Loucy (cell line): ENCODE measurements around the gene ACSM5.
"Not testable (repeated sequence)": the region's sequence is repeated elsewhere in the genome, so short reads cannot be mapped to it uniquely, and the experiment has no call there.

Source experiments
- H2AFZ ChIP-seq: fragments of 200-600 bp; sonication (generic); 2 replicates; pipeline ENCODE4 v1.6.0; 2016; ENCODE audit warnings: antibody characterized with exemption, mild to moderate bottlenecking, low read length, moderate library complexity
- H3F3A ChIP-seq: fragments of 200-600 bp; 2 replicates; pipeline ENCODE4 v1.6.0; 2016; ENCODE audit warnings: antibody characterized with exemption, low read depth, mild to moderate bottlenecking
- H3K27me3 ChIP-seq: fragments of 200-600 bp; sonication (generic); 2 replicates; pipeline ENCODE4 v1.6.1; 2014; ENCODE audit warnings: low read length, mild to moderate bottlenecking; ENCODE audit not compliant: insufficient read depth, poor library complexity, severe bottlenecking
- H3K36me3 ChIP-seq: fragments of 200-600 bp; sonication (generic); 2 replicates; pipeline ENCODE4 v1.6.1; 2016; ENCODE audit warnings: low read length; ENCODE audit not compliant: insufficient read depth
- H3K4me1 ChIP-seq: fragments of 200-600 bp; sonication (generic); 2 replicates; pipeline ENCODE4 v1.5.1; 2014; ENCODE audit warnings: low read length, mild to moderate bottlenecking; ENCODE audit not compliant: insufficient read depth, poor library complexity, severe bottlenecking
- H3K4me2 ChIP-seq: fragments of 200-600 bp; sonication (generic); 2 replicates; pipeline ENCODE4 v1.6.0; 2014; ENCODE audit warnings: antibody characterized with exemption, low read length, low read depth, mild to moderate bottlenecking; ENCODE audit not compliant: poor library complexity, severe bottlenecking
- H3K4me3 ChIP-seq: fragments of 200-600 bp; sonication (generic); 2 replicates; pipeline ENCODE4 v1.5.1; 2014; ENCODE audit warnings: low read length, mild to moderate bottlenecking, mixed read lengths; ENCODE audit not compliant: poor library complexity, severe bottlenecking
- H3K79me2 ChIP-seq: fragments of 200-600 bp; sonication (generic); 2 replicates; pipeline ENCODE4 v1.6.1; 2014; ENCODE audit warnings: low read length; ENCODE audit not compliant: insufficient read depth
- H3K9ac ChIP-seq: fragments of 200-600 bp; sonication (generic); 2 replicates; pipeline ENCODE4 v1.6.0; 2014; ENCODE audit warnings: mild to moderate bottlenecking, low read depth, low read length, moderate library complexity; ENCODE audit not compliant: poor library complexity, severe bottlenecking
- H3K9me2 ChIP-seq: fragments of 200-600 bp; sonication (generic); replicated peaks from 2 replicates; pipeline ENCODE4 v1.6.1; 2016; ENCODE audit warnings: low read depth, low read length, mixed read lengths
- H3K9me3 ChIP-seq: fragments of 200-600 bp; sonication (generic); 2 replicates; pipeline ENCODE4 v1.6.1; 2014; ENCODE audit warnings: mild to moderate bottlenecking, antibody characterized with exemption, low read length, low read depth; ENCODE audit not compliant: insufficient read depth
- H4K20me1 ChIP-seq: fragments of 200-600 bp; sonication (generic); 2 replicates; pipeline ENCODE4 v1.6.0; 2014; ENCODE audit warnings: antibody characterized with exemption, low read length, mild to moderate bottlenecking; ENCODE audit not compliant: insufficient read depth, poor library complexity, severe bottlenecking
- CTCF ChIP-seq: fragments of 200-600 bp; sonication (generic); conservative IDR thresholded peaks from 2 replicates; pipeline ENCODE4 v1.5.1; 2014; ENCODE audit warnings: mild to moderate bottlenecking, antibody characterized with exemption, low read length
- EZH2phosphoT487 ChIP-seq: fragments of 200-600 bp; IDR thresholded peaks from 2 replicates; pipeline ENCODE4 v1.6.1; 2018; ENCODE audit warnings: antibody characterized with exemption, mild to moderate bottlenecking, moderate library complexity, borderline replicate concordance

The ACSM5 gene

GRCh38 chr16:20430948-20431347, 21.6 kb downstream of the ACSM5 start:
- Histone ChIP-seq H3K4me3 (no peak overlapping the region), H2AFZ (no peak overlapping the region), H3K9me3 (no peaks in the 10 kb centered on the region), H3F3A (no peaks in the 10 kb centered on the region), H3K36me3 (no peaks in the 10 kb centered on the region), H3K9me2 (no peaks in the 10 kb centered on the region), H3K79me2 (no peaks in the 10 kb centered on the region), H4K20me1 (no peaks in the 10 kb centered on the region), H3K4me1 (no peaks in the 10 kb centered on the region), H3K27me3 (no peaks in the 10 kb centered on the region), H3K9ac (no peak overlapping the region), H3K4me2 (no peak overlapping the region)
- TF ChIP-seq EZH2phosphoT487 (no peak), CTCF (no peak)

- H3K9me3 ChIP-seq, H3F3A ChIP-seq, H3K9me2 ChIP-seq, H3K4me1 ChIP-seq, H3K9ac ChIP-seq, H3K27me3 ChIP-seq, H3K36me3 ChIP-seq, H3K79me2 ChIP-seq, H2AFZ ChIP-seq, H3K4me2 ChIP-seq, H3K4me3 ChIP-seq, H4K20me1 ChIP-seq: not testable (repeated sequence)
Measured at GRCh38 chr16:20438950-20439349, 29.6 kb downstream of the ACSM5 start.

GRCh38 chr16:20439820-20440231, 30.5 kb downstream of the ACSM5 start:
- H3K9me2 ChIP-seq, H3K9ac ChIP-seq, H2AFZ ChIP-seq, H3K4me3 ChIP-seq, H4K20me1 ChIP-seq, H3F3A ChIP-seq, H3K4me2 ChIP-seq, H3K79me2 ChIP-seq, H3K27me3 ChIP-seq, H3K9me3 ChIP-seq, H3K36me3 ChIP-seq, H3K4me1 ChIP-seq: not testable (repeated sequence)

- H2AFZ ChIP-seq, H3K9me2 ChIP-seq, H3K27me3 ChIP-seq, H3K9me3 ChIP-seq, H3K4me3 ChIP-seq, H3K4me2 ChIP-seq, H3F3A ChIP-seq, H3K4me1 ChIP-seq, H3K9ac ChIP-seq, H3K79me2 ChIP-seq, H3K36me3 ChIP-seq, H4K20me1 ChIP-seq: not testable (repeated sequence)
Measured at GRCh38 chr16:20440731-20441130, 31.4 kb downstream of the ACSM5 start.

GRCh38 chr16:20441191-20441590, 31.9 kb downstream of the ACSM5 start:
- Histone ChIP-seq H3K4me3 (no peak overlapping the region), H3K4me2 (no peak overlapping the region), H3K79me2 (no peaks in the 10 kb centered on the region), H3K9me2 (no peaks in the 10 kb centered on the region), H4K20me1 (no peaks in the 10 kb centered on the region), H3K9me3 (no peaks in the 10 kb centered on the region), H2AFZ (no peak overlapping the region), H3K4me1 (no peaks in the 10 kb centered on the region), H3K27me3 (no peaks in the 10 kb centered on the region), H3K36me3 (no peaks in the 10 kb centered on the region), H3K9ac (no peak overlapping the region), H3F3A (no peaks in the 10 kb centered on the region)
- no peak for TF ChIP-seq EZH2phosphoT487
- TF ChIP-seq CTCF = no peak

- H2AFZ ChIP-seq, H4K20me1 ChIP-seq, H3K4me2 ChIP-seq, H3K4me3 ChIP-seq, H3K4me1 ChIP-seq, H3F3A ChIP-seq, H3K9ac ChIP-seq, H3K79me2 ChIP-seq, H3K27me3 ChIP-seq, H3K36me3 ChIP-seq, H3K9me2 ChIP-seq, H3K9me3 ChIP-seq: not testable (repeated sequence)
Measured at GRCh38 chr16:20441859-20442258, 32.5 kb downstream of the ACSM5 start.
